Measurements from ENCODE around the gene RGS17.
"Not testable (repeated sequence)": the region's sequence is repeated elsewhere in the genome, so short reads cannot be mapped to it uniquely, and the experiment has no call there.

RGS17 gene, protein sequence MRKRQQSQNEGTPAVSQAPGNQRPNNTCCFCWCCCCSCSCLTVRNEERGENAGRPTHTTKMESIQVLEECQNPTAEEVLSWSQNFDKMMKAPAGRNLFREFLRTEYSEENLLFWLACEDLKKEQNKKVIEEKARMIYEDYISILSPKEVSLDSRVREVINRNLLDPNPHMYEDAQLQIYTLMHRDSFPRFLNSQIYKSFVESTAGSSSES

GRCh38 chr6:153131037-153131981, at the start of gene RGS17:
TSS of gene RGS17 (minus strand) at chr6:153131282. CDS start at chr6:153044018, 87,264 bp downstream.
- peak; percentile 43 for DNase-seq

- DNase-seq = no peak
These were observed 41.7 kb upstream of the RGS17 start for GRCh38 chr6:153172815-153173214.

GRCh38 chr6:153170511-153170910, 39.4 kb upstream of the RGS17 start:
- DNase-seq = no peak

- no peak for DNase-seq
These were observed 36.8 kb upstream of the RGS17 start for GRCh38 chr6:153167907-153168306.

- no peak for DNase-seq
These were observed 36.2 kb upstream of the RGS17 start for GRCh38 chr6:153167061-153167891.

GRCh38 chr6:153162646-153163045, 31.6 kb upstream of the RGS17 start:
- DNase-seq = no peak

- no peak for DNase-seq
These were observed 31.1 kb upstream of the RGS17 start for GRCh38 chr6:153162172-153162571.

DNA sequence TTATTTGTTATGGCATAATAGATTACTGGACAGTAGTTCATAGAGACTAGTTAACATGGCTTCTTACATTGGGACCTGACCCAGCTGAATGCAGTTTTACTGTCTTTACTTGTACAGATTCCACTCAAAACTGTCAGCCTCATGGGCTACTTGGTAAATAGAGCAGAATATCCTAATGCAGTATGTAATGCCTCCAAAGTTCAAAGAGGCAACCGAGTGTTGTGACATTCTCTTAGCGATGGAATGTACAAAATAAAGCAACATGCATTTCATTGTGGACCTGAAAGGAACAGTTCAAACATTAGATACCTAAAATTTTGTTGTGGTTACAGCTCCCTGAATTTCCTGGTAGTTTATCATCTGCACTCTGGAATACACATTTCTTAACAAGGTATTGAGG, 29.1 kb upstream of the RGS17 start:
- DNase-seq = no peak

GRCh38 chr6:153150752-153151440, 19.8 kb upstream of the RGS17 start:
- DNase-seq = peak; percentile 86

- peak; percentile 55 for DNase-seq
These were observed 19.3 kb upstream of the RGS17 start for GRCh38 chr6:153150371-153150751.

- peak; percentile 24 for DNase-seq
These were observed 18.8 kb upstream of the RGS17 start for GRCh38 chr6:153149891-153150290.

- no peak for DNase-seq
These were observed 15.3 kb upstream of the RGS17 start for GRCh38 chr6:153146413-153146812.

- DNase-seq = peak; percentile 81
These were observed 14.5 kb upstream of the RGS17 start for GRCh38 chr6:153145591-153145990.

- DNase-seq = no peak
These were observed 12.1 kb upstream of the RGS17 start for GRCh38 chr6:153143200-153143599.

DNA sequence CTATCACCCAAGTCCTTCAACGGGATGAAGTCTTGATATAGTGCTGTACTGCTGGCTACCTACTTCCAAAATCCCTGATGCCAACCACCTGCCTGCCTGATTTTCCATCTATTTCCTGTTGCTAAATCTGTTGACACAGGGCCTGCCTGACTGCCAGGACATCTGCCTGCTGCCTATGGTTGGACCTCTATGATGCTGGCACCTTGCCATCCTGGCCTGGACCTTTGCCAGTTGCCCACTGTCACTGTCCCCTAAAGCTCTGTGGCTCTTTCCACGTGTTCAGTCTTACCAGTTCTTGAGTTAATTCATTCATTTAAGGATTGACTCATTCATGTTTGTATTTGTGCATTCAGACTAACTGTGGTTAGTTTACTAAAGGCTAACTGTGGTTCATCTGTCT, 9.2 kb upstream of the RGS17 start:
- peak; percentile 80 for DNase-seq

DNA sequence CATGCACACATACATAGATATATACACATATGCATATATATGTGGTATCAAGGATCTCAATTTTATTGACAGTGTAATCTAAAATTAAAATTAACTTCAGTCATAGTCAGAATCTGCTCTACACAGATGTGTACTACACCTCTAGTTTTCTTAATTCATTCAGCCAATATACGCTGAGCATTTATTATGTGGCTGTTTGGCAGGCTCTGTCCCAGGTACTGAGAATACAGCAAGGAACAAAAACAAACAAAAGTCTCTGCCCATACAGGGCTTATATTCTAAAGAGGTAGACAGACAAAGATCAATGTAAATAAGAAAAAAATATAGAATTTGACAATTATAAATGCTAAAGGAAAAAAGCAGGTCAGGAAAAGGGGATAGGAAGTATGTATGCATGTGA, 7.8 kb upstream of the RGS17 start:
- no peak for DNase-seq

GRCh38 chr6:153135681-153136080, 4.6 kb upstream of the RGS17 start:
- DNase-seq = no peak

GRCh38 chr6:153133667-153134066, 2.6 kb upstream of the RGS17 start:
- DNase-seq = not testable (repeated sequence)

GRCh38 chr6:153130515-153131036, 506 bp downstream of the RGS17 start:
- no peak for DNase-seq

- no peak for DNase-seq
These were observed 1.1 kb downstream of the RGS17 start for GRCh38 chr6:153129873-153130514.

GRCh38 chr6:153126218-153126617, 4.9 kb downstream of the RGS17 start:
- no peak for DNase-seq

DNA sequence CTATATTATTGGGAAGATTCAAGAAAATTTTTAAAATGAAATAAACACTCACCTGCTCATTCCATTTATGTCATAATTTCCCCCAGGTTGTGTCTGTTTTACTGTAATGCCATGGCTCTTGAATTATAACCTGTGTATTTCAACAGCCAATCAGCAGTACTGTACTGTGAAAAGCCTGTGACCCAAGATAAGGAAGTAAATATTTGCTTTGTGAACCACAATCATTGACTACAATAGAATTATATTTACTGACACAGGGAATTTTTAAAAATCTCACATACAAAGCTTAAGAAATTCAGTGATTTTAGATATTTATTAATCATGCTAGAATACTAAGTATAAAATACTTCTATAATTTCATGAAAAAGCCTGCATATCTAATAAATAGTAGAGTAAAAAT, 6.0 kb downstream of the RGS17 start:
- DNase-seq = peak; percentile 48

Data from NCI-H510A treated with DMSO at 0.1 percent for 48 hours (cell line).